WTC11 (cell line): Measurements from ENCODE around the gene POLD4. TPM values are rescaled to one million over a fixed set of nuclear protein-coding genes. Genes with fewer than 3 reads are reported as not detected.

ENCODE experiments used
- CDX4 ChIP-seq: fragments of 250-450 bp; sonication (Bioruptor Pico); IDR thresholded peaks from 2 replicates; pipeline ENCODE4 v1.9.0; 2021; ENCODE audit warnings: moderate library complexity, mild to moderate bottlenecking, inconsistent platforms, borderline replicate concordance
- CREB1 ChIP-seq: sonication (generic); formaldehyde crosslinking; IDR thresholded peaks from 2 replicates; pipeline ENCODE4 v1.8.0; 2023; ENCODE audit warnings: mild to moderate bottlenecking, missing genetic modification reagents
- FOXK1 ChIP-seq: sonication (generic); formaldehyde crosslinking; IDR thresholded peaks from 2 replicates; pipeline ENCODE4 v1.8.0; 2022; ENCODE audit warnings: mild to moderate bottlenecking, moderate library complexity, missing genetic modification reagents
- FOXP1 ChIP-seq: sonication (generic); formaldehyde crosslinking; IDR thresholded peaks from 2 replicates; pipeline ENCODE4 v1.8.0; 2022; ENCODE audit warnings: missing genetic modification reagents, mild to moderate bottlenecking, moderate library complexity, borderline replicate concordance
- HMGXB4 ChIP-seq: sonication (generic); formaldehyde crosslinking; IDR thresholded peaks from 2 replicates; pipeline ENCODE4 v1.8.1; 2023; ENCODE audit warnings: mild to moderate bottlenecking, moderate library complexity, missing genetic modification reagents
- MYBL2 ChIP-seq: sonication (generic); formaldehyde crosslinking; IDR thresholded peaks from 2 replicates; pipeline ENCODE4 v1.8.1; 2023; ENCODE audit warnings: mild to moderate bottlenecking, moderate library complexity, missing genetic modification reagents
- RORB ChIP-seq: fragments of 250-450 bp; sonication (Bioruptor Pico); IDR thresholded peaks from 2 replicates; pipeline ENCODE4 v1.9.0; 2021; ENCODE audit warnings: mild to moderate bottlenecking
- SP1 ChIP-seq: sonication (generic); formaldehyde crosslinking; conservative IDR thresholded peaks from 2 replicates; pipeline ENCODE4 v1.8.1; 2022; ENCODE audit warnings: missing genetic modification reagents
- TP53 ChIP-seq: sonication (generic); formaldehyde crosslinking; IDR thresholded peaks from 2 replicates; pipeline ENCODE4 v1.8.1; 2023; ENCODE audit warnings: mild to moderate bottlenecking, missing genetic modification reagents
- ZBTB21 ChIP-seq: sonication (generic); formaldehyde crosslinking; IDR thresholded peaks from 2 replicates; pipeline ENCODE4 v1.8.1; 2023; ENCODE audit warnings: mild to moderate bottlenecking, missing genetic modification reagents, borderline replicate concordance
- ZMAT4 ChIP-seq: fragments of 250-450 bp; sonication (Bioruptor Pico); IDR thresholded peaks from 2 replicates; pipeline ENCODE4 v1.9.0; 2021; ENCODE audit warnings: mild to moderate bottlenecking
- ZNF425 ChIP-seq: fragments of 250-450 bp; sonication (Bioruptor Pico); conservative IDR thresholded peaks from 2 replicates; pipeline ENCODE4 v1.9.0; 2021; ENCODE audit warnings: mild to moderate bottlenecking
- ZNF671 ChIP-seq: fragments of 250-450 bp; sonication (Bioruptor Pico); IDR thresholded peaks from 2 replicates; pipeline ENCODE4 v1.8.0; 2021; ENCODE audit warnings: mild to moderate bottlenecking
- total RNA-seq: library from RNA; stranded (reverse); gene quantifications from 3 replicates; pipeline ENCODE4 v1.2.3, GENCODE V29; 2021
- TF ChIP-seq, protein P1 (sequence below): fragments of 250-450 bp; sonication (Bioruptor Pico); IDR thresholded peaks from 2 replicates; pipeline ENCODE4 v1.8.0; 2021; ENCODE audit warnings: mild to moderate bottlenecking
- TF ChIP-seq, protein P2 (sequence below): sonication (generic); formaldehyde crosslinking; IDR thresholded peaks from 2 replicates; pipeline ENCODE4 v1.8.1; 2023; ENCODE audit warnings: mild to moderate bottlenecking, missing genetic modification reagents, moderate library complexity
- TF ChIP-seq, protein P3 (sequence below): sonication (generic); formaldehyde crosslinking; IDR thresholded peaks from 2 replicates; pipeline ENCODE4 v1.8.1; 2022; ENCODE audit warnings: mild to moderate bottlenecking, missing genetic modification reagents, moderate library complexity, borderline replicate concordance
- TF ChIP-seq, protein P4 (sequence below): sonication (generic); formaldehyde crosslinking; IDR thresholded peaks from 2 replicates; pipeline ENCODE4 v1.8.1; 2023; ENCODE audit warnings: mild to moderate bottlenecking, missing genetic modification reagents, borderline replicate concordance
- TF ChIP-seq, protein P5 (sequence below): sonication (generic); formaldehyde crosslinking; IDR thresholded peaks from 2 replicates; pipeline ENCODE4 v1.8.1; 2022; ENCODE audit warnings: low read depth, mild to moderate bottlenecking, moderate library complexity, missing genetic modification reagents, borderline replicate concordance
- TF ChIP-seq, protein P6 (sequence below): sonication (generic); formaldehyde crosslinking; IDR thresholded peaks from 2 replicates; pipeline ENCODE4 v1.8.1; 2022; ENCODE audit warnings: missing genetic modification reagents, borderline replicate concordance
- TF ChIP-seq, protein P7 (sequence below): sonication (generic); formaldehyde crosslinking; IDR thresholded peaks from 2 replicates; pipeline ENCODE4 v1.8.1; 2022; ENCODE audit warnings: mild to moderate bottlenecking, moderate library complexity, missing genetic modification reagents

Gene POLD4
- total RNA-seq, 1 experiment from 2014 or later: 30.3 TPM

DNA sequence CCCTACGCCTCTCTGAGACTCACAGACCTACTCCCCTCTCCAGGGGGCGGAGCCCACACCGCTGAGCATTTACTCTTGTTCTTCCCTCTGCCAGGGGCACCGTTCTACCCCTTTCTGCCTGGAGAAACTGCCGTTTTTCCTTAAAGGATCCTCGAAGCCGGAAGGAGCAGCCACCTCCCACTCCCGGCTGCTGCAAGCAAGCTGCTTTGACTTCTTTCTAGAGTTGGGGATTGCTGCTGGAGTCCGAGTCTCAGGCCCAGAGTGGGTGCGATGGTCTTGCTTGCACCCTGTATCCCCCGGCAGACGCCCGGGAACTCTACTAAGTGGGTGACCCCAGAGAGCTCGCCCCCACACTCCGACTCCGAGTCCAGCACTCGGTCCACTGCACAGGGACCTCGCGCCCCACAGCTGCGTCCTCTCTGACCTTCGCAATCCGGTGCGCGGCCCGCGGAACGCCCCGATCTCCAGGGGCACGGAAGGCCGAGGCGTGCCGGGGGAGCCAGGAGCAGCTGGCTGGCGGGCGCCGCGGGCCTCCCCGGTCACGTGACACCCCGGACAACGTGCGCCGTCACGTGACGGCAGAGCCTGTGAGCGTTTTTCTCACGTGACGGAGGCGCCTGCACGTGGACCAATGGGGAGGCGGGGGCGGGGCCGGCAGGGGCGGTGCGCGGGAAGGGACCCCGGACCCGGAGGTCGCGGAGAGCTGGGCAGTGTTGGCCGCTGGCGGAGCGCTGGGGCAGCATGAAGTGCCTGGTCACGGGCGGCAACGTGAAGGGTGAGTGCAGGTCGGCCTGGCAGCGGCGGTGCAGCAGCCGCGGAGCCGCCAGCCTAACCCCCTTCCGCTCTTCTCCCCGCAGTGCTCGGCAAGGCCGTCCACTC is 38.2 kb upstream of the POLD4 start, which contains the start of gene RAD9A (continued):
- TF ChIP-seq, protein P1, sequence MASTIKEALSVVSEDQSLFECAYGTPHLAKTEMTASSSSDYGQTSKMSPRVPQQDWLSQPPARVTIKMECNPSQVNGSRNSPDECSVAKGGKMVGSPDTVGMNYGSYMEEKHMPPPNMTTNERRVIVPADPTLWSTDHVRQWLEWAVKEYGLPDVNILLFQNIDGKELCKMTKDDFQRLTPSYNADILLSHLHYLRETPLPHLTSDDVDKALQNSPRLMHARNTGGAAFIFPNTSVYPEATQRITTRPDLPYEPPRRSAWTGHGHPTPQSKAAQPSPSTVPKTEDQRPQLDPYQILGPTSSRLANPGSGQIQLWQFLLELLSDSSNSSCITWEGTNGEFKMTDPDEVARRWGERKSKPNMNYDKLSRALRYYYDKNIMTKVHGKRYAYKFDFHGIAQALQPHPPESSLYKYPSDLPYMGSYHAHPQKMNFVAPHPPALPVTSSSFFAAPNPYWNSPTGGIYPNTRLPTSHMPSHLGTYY: no peak
- TF ChIP-seq HMGXB4: no peak; the same call in 1 of the 2 replicates
- TF ChIP-seq CDX4 (CRISPR knock-in tag): no peak
- no peak for TF ChIP-seq ZNF425 (CRISPR knock-in tag)
- TF ChIP-seq, protein P2, sequence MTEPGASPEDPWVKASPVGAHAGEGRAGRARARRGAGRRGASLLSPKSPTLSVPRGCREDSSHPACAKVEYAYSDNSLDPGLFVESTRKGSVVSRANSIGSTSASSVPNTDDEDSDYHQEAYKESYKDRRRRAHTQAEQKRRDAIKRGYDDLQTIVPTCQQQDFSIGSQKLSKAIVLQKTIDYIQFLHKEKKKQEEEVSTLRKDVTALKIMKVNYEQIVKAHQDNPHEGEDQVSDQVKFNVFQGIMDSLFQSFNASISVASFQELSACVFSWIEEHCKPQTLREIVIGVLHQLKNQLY (CRISPR knock-in tag): no peak
- TF ChIP-seq SP1 (CRISPR knock-in tag): peak; percentile 94
- TF ChIP-seq RORB (CRISPR knock-in tag): no peak
- TF ChIP-seq, protein P3, sequence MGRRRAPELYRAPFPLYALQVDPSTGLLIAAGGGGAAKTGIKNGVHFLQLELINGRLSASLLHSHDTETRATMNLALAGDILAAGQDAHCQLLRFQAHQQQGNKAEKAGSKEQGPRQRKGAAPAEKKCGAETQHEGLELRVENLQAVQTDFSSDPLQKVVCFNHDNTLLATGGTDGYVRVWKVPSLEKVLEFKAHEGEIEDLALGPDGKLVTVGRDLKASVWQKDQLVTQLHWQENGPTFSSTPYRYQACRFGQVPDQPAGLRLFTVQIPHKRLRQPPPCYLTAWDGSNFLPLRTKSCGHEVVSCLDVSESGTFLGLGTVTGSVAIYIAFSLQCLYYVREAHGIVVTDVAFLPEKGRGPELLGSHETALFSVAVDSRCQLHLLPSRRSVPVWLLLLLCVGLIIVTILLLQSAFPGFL: 0 out of 2 replicates have a peak, but pooled peaks have one; percentile 56
- no peak for TF ChIP-seq ZMAT4 (CRISPR knock-in tag)
- no peak for TF ChIP-seq ZNF671 (CRISPR knock-in tag)
- peak; percentile 92 for TF ChIP-seq ZBTB21 (CRISPR knock-in tag)
- TF ChIP-seq, protein P4, sequence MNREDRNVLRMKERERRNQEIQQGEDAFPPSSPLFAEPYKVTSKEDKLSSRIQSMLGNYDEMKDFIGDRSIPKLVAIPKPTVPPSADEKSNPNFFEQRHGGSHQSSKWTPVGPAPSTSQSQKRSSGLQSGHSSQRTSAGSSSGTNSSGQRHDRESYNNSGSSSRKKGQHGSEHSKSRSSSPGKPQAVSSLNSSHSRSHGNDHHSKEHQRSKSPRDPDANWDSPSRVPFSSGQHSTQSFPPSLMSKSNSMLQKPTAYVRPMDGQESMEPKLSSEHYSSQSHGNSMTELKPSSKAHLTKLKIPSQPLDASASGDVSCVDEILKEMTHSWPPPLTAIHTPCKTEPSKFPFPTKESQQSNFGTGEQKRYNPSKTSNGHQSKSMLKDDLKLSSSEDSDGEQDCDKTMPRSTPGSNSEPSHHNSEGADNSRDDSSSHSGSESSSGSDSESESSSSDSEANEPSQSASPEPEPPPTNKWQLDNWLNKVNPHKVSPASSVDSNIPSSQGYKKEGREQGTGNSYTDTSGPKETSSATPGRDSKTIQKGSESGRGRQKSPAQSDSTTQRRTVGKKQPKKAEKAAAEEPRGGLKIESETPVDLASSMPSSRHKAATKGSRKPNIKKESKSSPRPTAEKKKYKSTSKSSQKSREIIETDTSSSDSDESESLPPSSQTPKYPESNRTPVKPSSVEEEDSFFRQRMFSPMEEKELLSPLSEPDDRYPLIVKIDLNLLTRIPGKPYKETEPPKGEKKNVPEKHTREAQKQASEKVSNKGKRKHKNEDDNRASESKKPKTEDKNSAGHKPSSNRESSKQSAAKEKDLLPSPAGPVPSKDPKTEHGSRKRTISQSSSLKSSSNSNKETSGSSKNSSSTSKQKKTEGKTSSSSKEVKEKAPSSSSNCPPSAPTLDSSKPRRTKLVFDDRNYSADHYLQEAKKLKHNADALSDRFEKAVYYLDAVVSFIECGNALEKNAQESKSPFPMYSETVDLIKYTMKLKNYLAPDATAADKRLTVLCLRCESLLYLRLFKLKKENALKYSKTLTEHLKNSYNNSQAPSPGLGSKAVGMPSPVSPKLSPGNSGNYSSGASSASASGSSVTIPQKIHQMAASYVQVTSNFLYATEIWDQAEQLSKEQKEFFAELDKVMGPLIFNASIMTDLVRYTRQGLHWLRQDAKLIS (CRISPR knock-in tag): 0 out of 2 replicates have a peak, but pooled peaks have one; percentile 59
- TF ChIP-seq, protein P5, sequence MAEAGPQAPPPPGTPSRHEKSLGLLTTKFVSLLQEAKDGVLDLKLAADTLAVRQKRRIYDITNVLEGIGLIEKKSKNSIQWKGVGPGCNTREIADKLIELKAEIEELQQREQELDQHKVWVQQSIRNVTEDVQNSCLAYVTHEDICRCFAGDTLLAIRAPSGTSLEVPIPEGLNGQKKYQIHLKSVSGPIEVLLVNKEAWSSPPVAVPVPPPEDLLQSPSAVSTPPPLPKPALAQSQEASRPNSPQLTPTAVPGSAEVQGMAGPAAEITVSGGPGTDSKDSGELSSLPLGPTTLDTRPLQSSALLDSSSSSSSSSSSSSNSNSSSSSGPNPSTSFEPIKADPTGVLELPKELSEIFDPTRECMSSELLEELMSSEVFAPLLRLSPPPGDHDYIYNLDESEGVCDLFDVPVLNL (CRISPR knock-in tag): no peak
- TF ChIP-seq FOXK1: peak; percentile 97
- peak; percentile 94 for TF ChIP-seq FOXP1
- TF ChIP-seq, protein P6, sequence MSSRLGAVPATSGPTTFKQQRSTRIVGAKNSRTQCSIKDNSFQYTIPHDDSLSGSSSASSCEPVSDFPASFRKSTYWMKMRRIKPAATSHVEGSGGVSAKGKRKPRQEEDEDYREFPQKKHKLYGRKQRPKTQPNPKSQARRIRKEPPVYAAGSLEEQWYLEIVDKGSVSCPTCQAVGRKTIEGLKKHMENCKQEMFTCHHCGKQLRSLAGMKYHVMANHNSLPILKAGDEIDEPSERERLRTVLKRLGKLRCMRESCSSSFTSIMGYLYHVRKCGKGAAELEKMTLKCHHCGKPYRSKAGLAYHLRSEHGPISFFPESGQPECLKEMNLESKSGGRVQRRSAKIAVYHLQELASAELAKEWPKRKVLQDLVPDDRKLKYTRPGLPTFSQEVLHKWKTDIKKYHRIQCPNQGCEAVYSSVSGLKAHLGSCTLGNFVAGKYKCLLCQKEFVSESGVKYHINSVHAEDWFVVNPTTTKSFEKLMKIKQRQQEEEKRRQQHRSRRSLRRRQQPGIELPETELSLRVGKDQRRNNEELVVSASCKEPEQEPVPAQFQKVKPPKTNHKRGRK (CRISPR knock-in tag): no peak
- peak; percentile 96 for TF ChIP-seq MYBL2 (CRISPR knock-in tag)
- TF ChIP-seq, protein P7, sequence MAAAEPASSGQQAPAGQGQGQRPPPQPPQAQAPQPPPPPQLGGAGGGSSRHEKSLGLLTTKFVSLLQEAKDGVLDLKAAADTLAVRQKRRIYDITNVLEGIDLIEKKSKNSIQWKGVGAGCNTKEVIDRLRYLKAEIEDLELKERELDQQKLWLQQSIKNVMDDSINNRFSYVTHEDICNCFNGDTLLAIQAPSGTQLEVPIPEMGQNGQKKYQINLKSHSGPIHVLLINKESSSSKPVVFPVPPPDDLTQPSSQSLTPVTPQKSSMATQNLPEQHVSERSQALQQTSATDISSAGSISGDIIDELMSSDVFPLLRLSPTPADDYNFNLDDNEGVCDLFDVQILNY: peak; percentile 98
- peak; percentile 69; the same call in 1 of the 2 replicates for TF ChIP-seq CREB1 (CRISPR knock-in tag)
- peak; percentile 89; the same call in 1 of the 2 replicates for TF ChIP-seq TP53 (CRISPR knock-in tag)
